A172 (cell line): Measurements from ENCODE around the gene CCDC192. TPM values are rescaled to one million over a fixed set of nuclear protein-coding genes. Genes with fewer than 3 reads are reported as not detected.
"Not testable (repeated sequence)": the region's sequence is repeated elsewhere in the genome, so short reads cannot be mapped to it uniquely, and the experiment has no call there.

Experiments used
- DNase-seq: peaks from one replicate; pipeline ENCODE4 v3.0.0-alpha.2; 2015; ENCODE audit warnings: low spot score
- total RNA-seq: library from RNA; depleted of rRNA; stranded (reverse); fragments of >200 nt; shearing (Covaris generic); gene quantifications from 2 replicates; pipeline ENCODE4 v1.2.3, GENCODE V29; 2014

Gene CCDC192
- total RNA-seq, 1 experiment from 2014 or later, result not detected

DNA sequence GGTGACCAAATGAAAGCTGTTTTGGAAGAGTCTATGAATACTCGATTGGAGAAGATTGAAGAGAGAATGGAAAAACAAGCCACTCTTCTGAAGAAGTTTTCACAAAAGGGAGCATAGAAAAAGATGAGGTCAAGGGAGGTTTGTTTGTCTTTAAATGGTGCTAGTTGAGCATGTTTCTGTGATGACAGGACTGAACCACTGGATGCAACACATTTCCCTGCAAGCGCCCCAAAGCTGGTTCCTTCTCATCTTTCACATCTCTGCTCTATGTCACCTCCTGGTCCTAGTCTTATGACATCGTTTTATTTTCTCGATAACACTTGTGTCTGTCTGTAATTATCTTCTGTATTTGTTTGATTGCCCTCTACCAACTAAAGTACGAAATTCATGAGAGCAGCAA is 3.8 kb upstream of the CCDC192 start:
- no peak for DNase-seq

GRCh38 chr5:127700237-127700766 is 2.9 kb upstream of the CCDC192 start:
- no peak for DNase-seq

DNA sequence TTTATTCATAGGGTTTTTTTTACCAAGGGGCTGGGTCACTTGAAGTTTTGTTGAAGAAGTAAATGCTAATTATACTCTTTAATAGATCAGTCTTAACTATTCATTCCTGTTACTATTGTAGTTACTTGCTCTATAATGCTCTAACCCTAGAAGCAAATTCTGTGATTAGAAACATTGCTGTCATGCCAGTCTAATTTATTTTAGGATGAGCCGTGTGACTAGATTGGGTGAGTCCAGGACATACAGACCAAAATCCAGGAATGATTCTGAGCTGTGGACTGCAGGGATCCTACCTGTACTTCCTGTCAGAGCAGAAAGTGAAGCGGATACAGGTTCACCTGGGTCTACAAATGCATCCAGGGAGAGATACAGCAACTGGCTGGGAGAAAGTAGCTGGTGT is 757 bp upstream of the CCDC192 start:
- no peak for DNase-seq

GRCh38 chr5:127705120-127705892 is 2.1 kb downstream of the CCDC192 start:
- peak; percentile 60 for DNase-seq

DNA sequence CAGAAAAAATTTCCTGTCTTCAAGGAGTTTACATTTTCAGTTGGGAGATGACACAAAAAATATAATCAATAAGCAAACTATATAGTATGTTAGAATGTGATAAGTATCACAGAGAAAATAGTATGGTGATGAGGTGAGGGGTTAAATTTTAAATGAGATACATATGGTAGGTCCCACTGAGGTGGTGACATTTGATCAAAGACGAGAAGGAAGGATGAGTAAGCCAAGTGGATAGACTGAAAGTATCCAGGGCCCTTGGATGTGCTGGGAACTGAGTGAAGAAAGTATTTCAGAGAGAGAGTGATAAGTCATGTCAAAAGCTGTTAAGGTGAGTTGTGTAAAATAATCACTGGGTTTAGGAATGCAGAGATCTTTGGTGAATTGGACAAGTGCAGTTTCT is 3.5 kb downstream of the CCDC192 start:
- DNase-seq, result no peak

DNA sequence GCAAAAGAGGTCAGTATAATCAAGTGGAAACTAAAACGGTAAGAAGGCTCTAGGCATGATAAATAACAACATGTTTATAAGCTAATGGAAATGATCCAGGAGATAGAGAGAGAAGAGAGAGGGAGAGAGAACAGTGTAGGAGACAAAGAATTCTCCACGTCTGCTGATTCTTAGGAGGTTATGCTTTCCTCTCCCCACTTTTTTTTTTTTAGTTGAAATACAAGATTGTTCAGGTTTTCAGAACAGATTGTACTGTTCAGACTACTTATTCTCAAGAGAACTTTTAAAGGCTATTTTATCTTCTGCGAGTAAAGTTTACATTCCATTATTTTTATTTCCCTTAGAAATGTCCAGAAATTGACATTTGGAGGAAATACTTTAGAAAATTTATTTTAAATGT is 4.0 kb downstream of the CCDC192 start:
- DNase-seq, result no peak

DNA sequence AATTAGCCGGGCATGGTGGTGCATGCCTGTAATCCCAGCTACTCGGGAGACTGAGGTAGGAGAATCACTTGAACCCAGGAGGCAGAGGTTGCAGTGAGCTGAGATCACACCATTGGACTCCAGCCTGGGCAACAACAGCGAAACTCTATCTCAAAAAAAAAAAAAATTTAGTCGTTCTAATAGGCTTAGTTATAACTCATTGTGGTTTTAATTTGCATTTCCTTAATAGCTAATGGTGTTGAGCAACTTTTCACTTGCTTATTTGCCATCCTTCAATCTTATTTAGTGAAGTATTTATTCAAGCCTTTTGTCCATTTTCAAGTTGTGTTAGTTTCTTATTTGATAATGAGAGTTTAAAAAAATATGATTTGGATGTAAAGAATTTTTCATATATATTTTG is 9.9 kb downstream of the CCDC192 start:
- not testable (repeated sequence) for DNase-seq

DNA sequence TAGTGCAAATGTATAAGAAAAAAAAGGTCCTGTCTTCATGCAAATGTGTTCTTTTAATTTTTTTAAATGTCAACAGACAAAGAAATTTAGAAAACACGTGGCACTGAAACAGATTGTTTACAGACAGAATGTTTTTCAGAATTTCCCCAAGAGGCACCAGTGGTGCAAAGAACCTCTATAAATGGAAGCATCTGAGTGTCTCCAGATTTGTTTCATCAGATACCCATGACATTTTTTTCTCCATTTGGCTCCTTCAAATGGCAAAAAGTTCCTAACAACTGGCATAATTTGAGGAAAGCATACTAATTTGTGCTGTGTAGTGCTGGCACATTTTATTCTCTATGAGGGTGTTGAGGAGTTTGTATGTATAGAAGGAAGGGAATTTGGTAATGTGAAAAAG is 15.0 kb downstream of the CCDC192 start:
- no peak for DNase-seq

GRCh38 chr5:127723571-127723970 is 20.4 kb downstream of the CCDC192 start:
- DNase-seq, result peak; percentile 18

- DNase-seq, result no peak
Observed at GRCh38 chr5:127725673-127726072, 22.5 kb downstream of the CCDC192 start.

GRCh38 chr5:127732963-127733362 is 29.8 kb downstream of the CCDC192 start:
- no peak for DNase-seq

GRCh38 chr5:127739348-127739747 is 36.2 kb downstream of the CCDC192 start:
- DNase-seq, result not testable (repeated sequence)

DNA sequence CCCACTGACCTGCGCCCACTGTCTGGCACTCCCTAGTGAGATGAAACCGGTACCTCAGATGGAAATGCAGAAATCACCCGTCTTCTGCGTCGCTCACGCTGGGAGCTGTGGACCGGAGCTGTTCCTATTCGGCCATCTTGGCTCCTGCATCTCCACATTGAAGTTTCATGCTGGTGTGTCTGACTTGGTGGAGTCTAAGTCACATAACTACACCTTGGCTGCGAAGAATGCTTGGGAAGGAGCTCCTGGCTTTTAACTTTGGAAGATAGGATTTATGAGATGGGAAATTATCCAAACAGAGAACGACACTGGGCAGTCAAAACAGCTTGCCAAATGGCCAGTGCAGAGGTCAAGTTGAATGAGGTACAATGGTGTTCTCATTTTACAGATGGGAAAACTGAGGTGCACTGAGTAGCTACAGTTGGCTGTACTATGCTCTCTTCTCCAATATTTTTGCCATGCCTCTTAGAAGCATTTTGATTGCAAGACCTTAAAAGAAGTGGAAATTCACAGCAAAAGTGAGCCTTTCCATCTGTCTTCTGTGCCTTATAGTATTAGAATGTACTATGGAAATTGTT is 36.7 kb downstream of the CCDC192 start:
- no peak for DNase-seq

DNA sequence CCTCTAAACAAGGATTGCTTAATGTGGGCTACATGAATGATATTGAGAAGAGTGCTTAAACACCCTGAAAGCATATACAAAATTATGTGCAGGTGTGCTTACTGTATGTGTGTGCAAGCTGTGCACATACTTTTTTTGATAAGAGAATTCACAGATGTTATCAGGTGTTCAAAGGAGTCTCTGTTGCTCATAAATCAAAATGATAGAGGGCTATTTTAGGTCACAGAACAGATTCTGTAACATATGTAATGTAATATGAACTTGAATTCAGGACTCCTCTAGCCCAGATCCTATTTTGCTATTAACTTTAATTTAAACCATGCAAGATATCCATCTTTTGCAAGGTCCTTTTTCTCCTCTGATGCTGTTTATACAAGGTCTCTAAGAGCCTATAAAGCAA is 38.2 kb downstream of the CCDC192 start:
- no peak for DNase-seq

DNA sequence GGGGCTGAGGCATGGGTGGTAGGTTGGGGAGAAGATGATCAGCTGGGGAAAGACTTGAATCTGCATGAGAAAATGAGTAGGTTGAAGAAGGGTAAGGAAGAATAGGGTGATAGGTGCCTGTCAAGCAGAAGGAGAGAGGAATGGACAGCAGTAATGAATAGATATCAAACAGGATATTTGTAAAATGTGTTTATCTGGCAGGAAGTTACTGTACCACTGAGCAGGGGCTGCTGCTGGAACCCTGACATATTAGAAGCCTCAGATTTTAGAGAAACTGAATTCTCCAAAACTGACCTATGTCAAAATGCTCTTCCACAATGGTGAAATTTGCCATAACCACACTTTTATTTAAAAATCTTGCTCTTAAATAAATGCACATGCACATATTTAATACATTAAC is 41.0 kb downstream of the CCDC192 start:
- DNase-seq, result no peak

DNA sequence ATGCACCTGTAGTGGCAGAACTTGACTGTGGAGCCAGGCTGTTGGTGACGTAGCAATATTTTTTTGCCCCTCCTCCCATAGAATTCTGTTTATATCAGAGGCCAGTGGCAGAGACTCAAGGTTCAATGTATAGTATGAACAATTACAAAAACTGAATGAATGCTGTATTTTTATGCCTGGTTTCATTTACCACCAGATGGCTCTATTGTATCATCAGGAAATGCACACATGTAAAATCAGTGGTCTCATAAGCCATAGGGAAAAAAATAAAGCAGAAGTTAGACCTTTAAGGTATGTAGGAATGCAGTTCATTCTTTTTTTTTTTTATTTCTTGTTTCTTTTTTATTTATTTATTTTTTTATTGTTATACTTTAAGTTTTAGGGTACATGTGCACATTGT is 43.6 kb downstream of the CCDC192 start:
- DNase-seq, result peak; percentile 28

DNA sequence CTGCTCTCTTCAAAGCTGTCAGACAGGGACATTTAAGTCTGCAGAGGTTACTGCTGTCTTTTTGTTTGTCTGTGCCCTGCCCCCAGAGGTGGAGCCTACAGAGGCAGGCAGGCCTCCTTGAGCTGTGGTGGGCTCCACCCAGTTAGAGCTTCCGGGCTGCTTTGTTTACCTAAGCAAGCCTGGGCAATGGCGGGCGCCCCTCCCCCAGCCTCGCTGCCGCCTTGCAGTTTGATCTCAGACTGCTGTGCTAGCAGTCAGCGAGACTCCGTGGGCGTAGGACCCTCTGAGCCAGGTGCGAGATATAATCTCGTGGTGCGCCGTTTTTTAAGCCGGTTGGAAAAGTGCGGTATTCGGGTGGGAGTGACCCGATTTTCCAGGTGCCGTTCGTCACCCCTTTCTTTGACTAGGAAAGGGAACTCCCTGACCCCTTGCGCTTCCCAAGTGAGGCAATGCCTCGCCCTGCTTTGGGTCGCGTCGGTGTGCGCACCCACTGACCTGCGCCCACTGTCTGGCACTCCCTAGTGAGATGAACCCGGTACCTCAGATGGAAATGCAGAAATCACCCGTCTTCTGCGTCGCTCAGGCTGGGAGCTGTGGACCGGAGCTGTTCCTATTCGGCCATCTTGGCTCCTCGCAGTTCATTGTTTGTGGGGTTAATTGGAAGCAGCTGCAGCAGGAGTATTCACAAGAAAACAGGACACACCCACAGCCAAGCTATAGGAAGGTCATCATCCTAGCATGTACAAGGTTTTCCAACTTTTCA is 49.5 kb downstream of the CCDC192 start:
- DNase-seq, result not testable (repeated sequence)

DNA sequence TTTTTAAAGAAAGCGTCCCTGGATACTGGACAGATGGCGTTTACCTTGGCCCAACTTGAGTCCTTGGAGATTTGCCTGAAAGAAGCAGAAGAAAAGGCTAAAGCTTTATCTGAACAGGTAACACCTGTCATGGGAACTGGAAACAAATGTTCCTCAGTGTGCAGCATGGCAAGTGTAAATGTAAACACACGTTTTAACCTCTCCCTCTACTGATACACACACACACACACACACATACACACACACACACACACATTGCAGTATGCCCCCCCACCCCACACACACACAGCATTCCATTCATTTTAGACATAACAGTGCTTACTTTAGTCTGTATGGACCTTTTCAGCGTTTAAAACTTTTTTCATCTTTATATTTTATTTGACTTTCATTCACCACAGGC is 51.1 kb downstream of the CCDC192 start:
- DNase-seq, result no peak

DNA sequence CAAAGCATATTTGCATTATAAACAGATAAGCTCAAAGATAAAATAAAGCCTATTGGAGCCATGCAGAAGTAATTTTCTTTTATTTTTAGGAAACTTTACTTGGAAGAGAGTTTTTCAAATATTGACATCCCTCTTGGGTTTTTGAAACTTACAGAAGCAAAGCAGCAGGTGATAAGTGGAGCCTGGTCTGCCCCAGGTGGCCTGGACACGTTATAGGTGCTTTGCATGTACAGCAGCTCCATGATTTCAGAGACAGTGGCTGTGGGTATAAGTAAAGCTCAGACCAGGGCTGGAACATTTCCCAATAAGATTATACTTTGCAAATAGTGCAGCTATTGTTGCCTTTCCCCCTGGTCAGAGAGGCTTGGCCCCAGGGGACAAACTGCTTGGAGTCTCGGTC is 51.5 kb downstream of the CCDC192 start:
- DNase-seq, result no peak

DNA sequence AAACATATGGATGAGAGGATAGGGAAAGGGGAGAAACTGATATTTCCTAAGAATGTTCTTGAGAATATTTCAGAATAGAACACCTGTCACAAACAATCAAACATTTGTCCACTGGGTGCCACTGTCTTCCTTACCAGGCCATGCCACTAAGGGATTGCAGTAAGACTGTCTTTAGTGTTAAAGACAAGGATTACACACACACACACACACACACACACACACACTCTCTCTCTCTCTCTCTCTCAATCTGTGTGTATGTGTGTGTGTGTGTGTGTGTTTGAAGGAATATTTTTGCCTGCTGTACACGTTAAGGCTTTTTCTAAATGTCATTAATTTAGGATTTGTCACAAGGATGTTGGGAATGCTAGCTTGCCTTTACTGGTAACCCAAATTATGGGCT is 54.4 kb downstream of the CCDC192 start:
- peak; percentile 36 for DNase-seq

GRCh38 chr5:127758766-127759283 is 55.6 kb downstream of the CCDC192 start:
- no peak for DNase-seq

GRCh38 chr5:127761869-127762268 is 58.7 kb downstream of the CCDC192 start:
- DNase-seq, result no peak
